ENCODE measurements around the gene AMFR.

DNA sequence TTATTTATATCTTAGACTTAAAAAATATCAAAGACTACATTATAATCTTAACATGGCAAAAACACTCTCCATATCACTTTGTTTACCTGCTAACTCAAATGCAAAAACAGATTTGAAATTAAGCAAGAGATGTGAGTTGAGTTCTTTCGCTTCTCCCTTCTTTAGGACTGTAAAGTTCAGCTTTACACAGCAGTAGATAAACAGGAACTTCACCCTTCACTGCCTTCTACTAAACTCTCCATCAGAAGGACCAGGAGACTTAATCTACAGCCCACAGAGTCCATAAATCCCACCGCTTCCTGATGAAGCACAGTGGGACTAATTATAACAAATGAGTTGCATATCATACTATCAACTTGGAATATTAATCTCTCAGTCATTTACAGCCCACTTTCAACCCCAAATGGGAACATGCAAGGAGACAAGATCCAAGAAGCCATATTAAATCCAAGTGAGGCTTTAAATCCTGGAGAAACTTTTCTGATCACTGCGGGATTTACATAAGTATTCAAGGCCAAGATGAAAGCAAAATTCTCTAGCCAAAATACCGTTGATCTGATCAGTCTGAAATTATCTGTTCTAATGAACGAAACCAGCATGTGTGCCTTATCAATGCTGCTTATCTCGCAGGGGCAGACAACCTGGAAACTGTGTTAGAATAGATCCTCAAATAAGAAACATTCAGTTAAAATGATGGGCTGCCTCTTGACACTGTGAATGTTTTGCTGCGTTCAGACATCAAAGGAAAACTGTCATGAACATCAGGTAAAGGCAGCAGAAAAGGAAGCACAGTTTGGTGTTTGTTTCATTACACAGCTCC lies 1.6 kb downstream of the AMFR start:
- TF ChIP-seq GATA2 (IDR thresholded peaks at IDR 0.05; ENCODE audit: low read depth, low read length) (peak; percentile 62), GATA3 (IDR thresholded peaks at IDR 0.05; ENCODE audit: low read depth, low read length) (peak; percentile 55; the same call in 1 of the 2 replicates)
